Neural crest cell (in vitro differentiated cells): ENCODE data around the gene TEX38. TPM values are rescaled to one million over a fixed set of nuclear protein-coding genes. Genes with fewer than 3 reads are reported as not detected.

Experiments
- DNase-seq: peaks from one replicate; pipeline ENCODE4 v3.0.0; 2021; ENCODE audit warnings: low read depth, mixed read lengths, low spot score
- H3K27ac Mint-ChIP-seq: one replicate; pipeline ENCODE4 v1.8.0; 2021; ENCODE audit warnings: mild to moderate bottlenecking, mixed read lengths; ENCODE audit not compliant: unreplicated experiment
- H3K27me3 Mint-ChIP-seq: 2 replicates; pipeline ENCODE4 v1.8.0; 2021; ENCODE audit warnings: low read depth, mild to moderate bottlenecking, mixed read lengths
- H3K36me3 Mint-ChIP-seq: 2 replicates; pipeline ENCODE4 v1.8.0; 2021; ENCODE audit warnings: low read depth, mild to moderate bottlenecking, mixed read lengths
- H3K4me1 Mint-ChIP-seq: 2 replicates; pipeline ENCODE4 v1.8.0; 2021; ENCODE audit warnings: mixed read lengths
- H3K4me3 Mint-ChIP-seq: one replicate; pipeline ENCODE4 v1.8.0; 2021; ENCODE audit warnings: mild to moderate bottlenecking, mixed read lengths
- H3K9me3 Mint-ChIP-seq: 2 replicates; pipeline ENCODE4 v1.8.0; 2021; ENCODE audit warnings: mixed read lengths
- total RNA-seq: library from RNA; stranded (reverse); gene quantifications from 2 replicates; pipeline ENCODE4 v1.2.1, GENCODE V29; 2021
- TF ChIP-seq, protein P1 (sequence below): fragments of 200-600 bp; sonication (generic); conservative IDR thresholded peaks from 2 replicates; pipeline ENCODE4 v1.5.0; 2021; ENCODE audit warnings: antibody characterized with exemption, mild to moderate bottlenecking

Gene TEX38
- total RNA-seq, 1 donor from 2014 or later: 0.26 TPM

DNA sequence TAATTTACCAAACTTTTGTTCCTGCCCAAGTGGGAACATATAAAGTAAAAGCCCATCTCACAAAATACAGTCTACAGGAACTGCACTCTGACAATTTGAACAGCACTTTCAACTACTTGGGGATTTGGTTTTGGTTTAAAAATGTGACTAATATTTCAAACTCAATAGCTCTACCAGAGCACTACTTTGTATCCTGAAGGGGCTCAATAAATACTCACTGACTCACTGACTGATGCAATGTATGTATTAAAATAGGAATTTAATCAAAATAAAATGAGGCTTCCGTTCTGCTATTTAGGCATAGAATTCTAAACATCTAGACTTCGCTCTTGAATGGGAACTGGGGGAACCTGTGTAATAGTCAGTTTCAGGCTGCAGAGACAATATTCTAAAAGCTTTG is 25.4 kb downstream of the TEX38 start:
- H3K27me3 Mint-ChIP-seq: no peaks in the 10 kb centered on the region
- no peak overlapping the region for H3K4me3 Mint-ChIP-seq
- no peak for DNase-seq
- peaks cover 9% of the 10 kb centered on the region for H3K36me3 Mint-ChIP-seq
- no peak overlapping the region for H3K27ac Mint-ChIP-seq
- TF ChIP-seq, protein P1, sequence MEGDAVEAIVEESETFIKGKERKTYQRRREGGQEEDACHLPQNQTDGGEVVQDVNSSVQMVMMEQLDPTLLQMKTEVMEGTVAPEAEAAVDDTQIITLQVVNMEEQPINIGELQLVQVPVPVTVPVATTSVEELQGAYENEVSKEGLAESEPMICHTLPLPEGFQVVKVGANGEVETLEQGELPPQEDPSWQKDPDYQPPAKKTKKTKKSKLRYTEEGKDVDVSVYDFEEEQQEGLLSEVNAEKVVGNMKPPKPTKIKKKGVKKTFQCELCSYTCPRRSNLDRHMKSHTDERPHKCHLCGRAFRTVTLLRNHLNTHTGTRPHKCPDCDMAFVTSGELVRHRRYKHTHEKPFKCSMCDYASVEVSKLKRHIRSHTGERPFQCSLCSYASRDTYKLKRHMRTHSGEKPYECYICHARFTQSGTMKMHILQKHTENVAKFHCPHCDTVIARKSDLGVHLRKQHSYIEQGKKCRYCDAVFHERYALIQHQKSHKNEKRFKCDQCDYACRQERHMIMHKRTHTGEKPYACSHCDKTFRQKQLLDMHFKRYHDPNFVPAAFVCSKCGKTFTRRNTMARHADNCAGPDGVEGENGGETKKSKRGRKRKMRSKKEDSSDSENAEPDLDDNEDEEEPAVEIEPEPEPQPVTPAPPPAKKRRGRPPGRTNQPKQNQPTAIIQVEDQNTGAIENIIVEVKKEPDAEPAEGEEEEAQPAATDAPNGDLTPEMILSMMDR: no peak
- H3K4me1 Mint-ChIP-seq: no peaks in the 10 kb centered on the region
- H3K9me3 Mint-ChIP-seq: no peaks in the 10 kb centered on the region

DNA sequence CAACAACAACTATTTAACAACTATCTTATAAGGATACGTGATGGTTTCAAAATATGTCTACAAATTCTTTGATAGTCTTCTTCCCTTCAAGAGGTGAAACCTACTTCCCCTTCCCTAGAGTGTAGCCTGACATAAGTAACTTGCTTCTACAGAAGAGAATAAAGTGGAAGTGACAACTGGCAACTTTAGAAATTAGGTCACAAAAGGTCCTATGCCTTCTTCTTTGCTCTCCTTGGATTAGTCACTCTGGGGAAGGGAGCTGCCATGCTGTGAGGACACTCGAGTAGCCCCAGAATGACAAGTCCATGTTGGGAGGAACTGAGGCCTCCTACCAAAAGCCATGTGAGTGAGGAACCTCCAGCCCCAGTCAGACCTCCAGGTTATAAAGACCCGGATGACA is 28.0 kb downstream of the TEX38 start:
- Mint-ChIP-seq H3K36me3 (peaks cover 9% of the 10 kb centered on the region), H3K4me1 (no peaks in the 10 kb centered on the region), H3K27ac (no peak overlapping the region), H3K4me3 (no peak overlapping the region), H3K27me3 (no peaks in the 10 kb centered on the region), H3K9me3 (no peaks in the 10 kb centered on the region)
- DNase-seq: no peak
- TF ChIP-seq, protein P1: no peak

DNA sequence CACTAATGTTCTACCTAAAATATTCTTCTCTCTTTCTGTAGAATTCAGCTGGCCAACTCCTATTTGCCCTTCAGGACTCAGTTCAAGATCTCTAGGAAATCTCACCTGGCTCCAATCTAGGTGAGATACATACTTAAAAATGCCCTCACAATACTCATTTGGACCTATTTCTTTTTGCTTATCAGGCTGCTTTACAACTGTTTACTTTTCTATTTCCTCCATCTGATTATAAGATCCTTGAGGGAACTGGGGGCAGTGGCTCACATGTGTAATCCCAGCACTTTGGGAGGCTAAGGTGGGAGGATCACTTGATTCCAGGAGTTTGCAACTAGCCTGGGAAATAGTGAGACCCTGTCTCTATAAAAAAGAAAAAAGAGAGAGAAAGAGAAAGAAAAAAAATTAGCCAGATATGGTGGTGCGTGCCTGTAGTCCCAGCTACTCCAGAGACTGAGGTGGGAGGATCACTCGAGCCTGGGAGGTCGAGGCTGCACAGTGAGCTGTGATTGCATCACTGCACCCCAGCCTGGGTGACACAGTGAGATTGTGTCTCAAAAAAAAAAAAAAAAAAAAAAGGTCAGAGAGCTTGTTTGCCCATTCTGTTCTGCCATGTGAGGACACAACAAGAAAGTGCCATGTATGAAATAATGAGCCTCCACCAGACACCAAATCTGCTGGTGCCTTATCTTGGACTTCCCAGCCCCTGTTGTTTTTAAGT is 32.4 kb downstream of the TEX38 start:
- no peak overlapping the region for H3K4me3 Mint-ChIP-seq
- H3K9me3 Mint-ChIP-seq: no peaks in the 10 kb centered on the region
- no peaks in the 10 kb centered on the region for H3K27me3 Mint-ChIP-seq
- TF ChIP-seq, protein P1: no peak
- H3K36me3 Mint-ChIP-seq: peaks cover under 1% of the 10 kb centered on the region
- peak overlapping the region; percentile 67 for H3K27ac Mint-ChIP-seq
- no peaks in the 10 kb centered on the region for H3K4me1 Mint-ChIP-seq
- DNase-seq: no peak

DNA sequence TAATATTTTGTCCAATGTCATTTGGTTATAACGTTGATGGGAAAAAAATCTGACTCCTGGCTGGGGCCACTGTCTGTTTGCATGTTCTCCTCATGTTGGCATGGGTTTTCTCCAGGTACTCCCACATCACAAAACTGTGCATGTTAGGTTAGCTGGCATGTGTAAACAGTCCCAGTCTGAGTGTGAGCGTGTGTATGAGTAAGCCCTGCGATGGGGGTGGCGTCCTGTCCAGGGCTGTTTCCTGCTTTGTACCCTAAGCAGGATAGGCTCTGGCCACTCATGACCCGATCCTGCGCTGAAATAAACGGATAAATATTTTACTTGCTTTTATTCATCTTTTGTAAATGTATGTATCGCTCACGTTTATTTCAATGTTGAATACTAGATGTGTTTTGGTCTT is 33.8 kb downstream of the TEX38 start:
- Mint-ChIP-seq H3K36me3 (peaks cover 2% of the 10 kb centered on the region), H3K27ac (no peak overlapping the region), H3K9me3 (no peaks in the 10 kb centered on the region), H3K4me1 (no peaks in the 10 kb centered on the region), H3K4me3 (no peak overlapping the region), H3K27me3 (no peaks in the 10 kb centered on the region)
- no peak for DNase-seq
- TF ChIP-seq, protein P1: no peak

DNA sequence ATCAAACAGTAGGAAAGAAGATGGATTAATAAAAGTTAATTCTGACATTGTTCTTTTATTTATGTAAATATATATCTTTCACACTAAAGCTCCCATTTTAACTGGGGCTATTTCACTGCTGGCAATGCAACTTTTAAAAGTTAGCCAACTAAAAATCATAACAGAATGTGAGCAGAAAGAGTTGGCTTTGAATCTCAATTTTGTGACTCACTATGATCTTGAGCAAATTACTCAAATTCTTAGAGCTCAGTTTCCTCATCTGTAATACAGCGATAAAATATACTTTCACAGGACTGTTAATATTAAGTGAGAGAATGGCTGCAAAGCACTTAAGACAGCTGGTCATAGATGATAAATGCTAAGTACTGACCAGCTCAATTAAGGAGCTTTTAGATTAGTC is 36.5 kb downstream of the TEX38 start:
- H3K27me3 Mint-ChIP-seq: no peaks in the 10 kb centered on the region
- no peaks in the 10 kb centered on the region for H3K9me3 Mint-ChIP-seq
- DNase-seq: no peak
- no peak overlapping the region for H3K4me3 Mint-ChIP-seq
- TF ChIP-seq, protein P1: no peak
- no peaks in the 10 kb centered on the region for H3K4me1 Mint-ChIP-seq
- peaks cover 2% of the 10 kb centered on the region for H3K36me3 Mint-ChIP-seq
- no peak overlapping the region for H3K27ac Mint-ChIP-seq
